Neural crest cell (in vitro differentiated cells): ENCODE results near the gene PLEKHF1. TPM values are rescaled to one million over a fixed set of nuclear protein-coding genes. Genes with fewer than 3 reads are reported as not detected.

Experiments used
- DNase-seq: peaks from one replicate; pipeline ENCODE4 v3.0.0; 2021; ENCODE audit warnings: low read depth, mixed read lengths, low spot score
- H3K27ac Mint-ChIP-seq: one replicate; pipeline ENCODE4 v1.8.0; 2021; ENCODE audit warnings: mild to moderate bottlenecking, mixed read lengths; ENCODE audit not compliant: unreplicated experiment
- H3K27me3 Mint-ChIP-seq: 2 replicates; pipeline ENCODE4 v1.8.0; 2021; ENCODE audit warnings: low read depth, mild to moderate bottlenecking, mixed read lengths
- H3K36me3 Mint-ChIP-seq: 2 replicates; pipeline ENCODE4 v1.8.0; 2021; ENCODE audit warnings: low read depth, mild to moderate bottlenecking, mixed read lengths
- H3K4me1 Mint-ChIP-seq: 2 replicates; pipeline ENCODE4 v1.8.0; 2021; ENCODE audit warnings: mixed read lengths
- H3K4me3 Mint-ChIP-seq: one replicate; pipeline ENCODE4 v1.8.0; 2021; ENCODE audit warnings: mild to moderate bottlenecking, mixed read lengths
- H3K9me3 Mint-ChIP-seq: 2 replicates; pipeline ENCODE4 v1.8.0; 2021; ENCODE audit warnings: mixed read lengths
- CTCF ChIP-seq: fragments of 200-600 bp; sonication (generic); conservative IDR thresholded peaks from 2 replicates; pipeline ENCODE4 v1.5.0; 2021; ENCODE audit warnings: antibody characterized with exemption, mild to moderate bottlenecking
- total RNA-seq: library from RNA; stranded (reverse); gene quantifications from 2 replicates; pipeline ENCODE4 v1.2.1, GENCODE V29; 2021

The PLEKHF1 gene
- total RNA-seq, 1 donor from 2014 or later: 1.2 TPM

- Mint-ChIP-seq H3K27ac (no peak overlapping the region), H3K4me1 (peaks cover 47% of the 10 kb centered on the region), H3K9me3 (no peaks in the 10 kb centered on the region), H3K27me3 (no peaks in the 10 kb centered on the region), H3K4me3 (peak overlapping the region; percentile 79), H3K36me3 (no peaks in the 10 kb centered on the region)
- TF ChIP-seq CTCF: no peak
- DNase-seq: no peak
Measured at GRCh38 chr19:29712744-29713516, 47.7 kb downstream of the PLEKHF1 start.

- H3K36me3 Mint-ChIP-seq: no peaks in the 10 kb centered on the region
- peak overlapping the region; percentile 79 for H3K4me3 Mint-ChIP-seq
- no peak for DNase-seq
- H3K4me1 Mint-ChIP-seq: peaks cover 41% of the 10 kb centered on the region
- H3K9me3 Mint-ChIP-seq: no peaks in the 10 kb centered on the region
- no peak for TF ChIP-seq CTCF
- H3K27me3 Mint-ChIP-seq: no peaks in the 10 kb centered on the region
- H3K27ac Mint-ChIP-seq: no peak overlapping the region
Measured at GRCh38 chr19:29714371-29714952, 49.2 kb downstream of the PLEKHF1 start.

- no peaks in the 10 kb centered on the region for H3K9me3 Mint-ChIP-seq
- no peaks in the 10 kb centered on the region for H3K36me3 Mint-ChIP-seq
- no peak for TF ChIP-seq CTCF
- H3K27ac Mint-ChIP-seq: peak within 1 kb of the TSS; percentile 92
- DNase-seq: peak; percentile 59
- H3K4me1 Mint-ChIP-seq: peaks cover 41% of the 10 kb centered on the region
- peak within 1 kb of the TSS; percentile 92 for H3K4me3 Mint-ChIP-seq
- H3K27me3 Mint-ChIP-seq: no peaks in the 10 kb centered on the region
Measured at GRCh38 chr19:29714953-29715700, 49.9 kb downstream of the PLEKHF1 start, which contains the start of gene C19orf12. TSS of gene C19orf12 (minus strand) at chr19:29715261. CDS start at chr19:29708413, 6,848 bp downstream.

- H3K4me1 Mint-ChIP-seq: peaks cover 44% of the 10 kb centered on the region
- no peaks in the 10 kb centered on the region for H3K9me3 Mint-ChIP-seq
- no peaks in the 10 kb centered on the region for H3K36me3 Mint-ChIP-seq
- no peak for TF ChIP-seq CTCF
- H3K27ac Mint-ChIP-seq: peak overlapping the region; percentile 92
- DNase-seq: no peak
- no peaks in the 10 kb centered on the region for H3K27me3 Mint-ChIP-seq
- H3K4me3 Mint-ChIP-seq: peak overlapping the region; percentile 92
Measured at GRCh38 chr19:29715701-29716581, 50.7 kb downstream of the PLEKHF1 start.

- peaks cover 50% of the 10 kb centered on the region for H3K4me1 Mint-ChIP-seq
- H3K27me3 Mint-ChIP-seq: no peaks in the 10 kb centered on the region
- no peak overlapping the region for H3K4me3 Mint-ChIP-seq
- H3K27ac Mint-ChIP-seq: no peak overlapping the region
- no peak for DNase-seq
- no peak for TF ChIP-seq CTCF
- no peaks in the 10 kb centered on the region for H3K9me3 Mint-ChIP-seq
- no peaks in the 10 kb centered on the region for H3K36me3 Mint-ChIP-seq
Measured at GRCh38 chr19:29717051-29717450, 51.8 kb downstream of the PLEKHF1 start.
